ENCODE results near the gene RPSA. TPM values are rescaled to one million over a fixed set of nuclear protein-coding genes. Genes with fewer than 3 reads are reported as not detected.

The RPSA gene
- total RNA-seq, 1 experiment from 2014 or later: 2,486 TPM

DNA sequence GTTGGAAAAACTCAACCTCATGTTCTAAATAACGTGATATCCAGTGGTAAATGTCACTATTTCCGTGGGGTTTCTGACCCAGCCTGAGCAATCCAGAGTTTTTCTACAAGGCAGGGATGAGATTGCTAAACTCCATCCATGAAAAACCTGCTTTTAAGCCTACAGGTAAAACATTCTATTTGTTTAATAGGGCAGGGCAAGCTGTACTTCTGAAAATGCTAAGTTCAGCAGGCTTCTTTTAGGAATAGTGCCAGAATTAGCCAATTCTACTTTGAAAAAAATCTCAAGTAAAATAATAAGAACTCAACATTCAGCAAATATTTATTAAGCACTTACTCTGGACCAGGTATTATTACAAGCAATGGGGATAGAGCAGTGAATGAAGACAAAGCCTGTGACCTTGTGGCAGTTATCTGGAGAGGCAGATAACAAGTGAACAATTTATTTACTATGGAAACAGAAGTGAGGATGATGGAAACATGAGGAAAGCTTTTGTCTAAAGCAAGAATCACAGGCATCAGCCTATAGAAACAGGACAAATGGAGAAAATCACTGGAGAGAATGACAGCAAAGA is 13.3 kb downstream of the RPSA start:
- BruUV-seq (replicated peaks): no TSS peak
- DNase-seq (ENCODE audit: low read depth, low spot score) (no peak), ATAC-seq (no peak)
- Histone ChIP-seq H3K9me3 (ENCODE audit: control insufficient read depth in 1 of 2, insufficient read depth in 1 of 2, low read depth in 1 of 2, low read length in 2 of 2) (no peaks in the 10 kb centered on the region), H3K4me2 (ENCODE audit: low read length) (no peak overlapping the region), H3K27me3 (ENCODE audit: insufficient read depth, low read length) (no peaks in the 10 kb centered on the region), H3K36me3 (ENCODE audit: control insufficient read depth in 1 of 2, insufficient read depth in 2 of 2, low read length in 2 of 2) (no peaks in the 10 kb centered on the region), H3K79me2 (ENCODE audit: insufficient read depth, low read length) (no peaks in the 10 kb centered on the region), H3K4me1 (ENCODE audit: control insufficient read depth in 1 of 2, insufficient read depth in 2 of 2, low read length in 2 of 2) (peaks cover 0 to 8% of the 10 kb centered on the region in 2 experiments; a peak in 2 of 4 replicates), H4K20me1 (ENCODE audit: insufficient read depth) (peaks cover 2% of the 10 kb centered on the region; the same call in 1 of the 2 replicates), H2AFZ (ENCODE audit: low read depth, low read length, poor library complexity, severe bottlenecking) (no peak overlapping the region), H3K9me2 (ENCODE audit: insufficient read depth) (no peaks in the 10 kb centered on the region), H3K9ac (ENCODE audit: low read length) (no peak overlapping the region), H3K27ac (ENCODE audit: low read depth, low read length) (no peak overlapping the region), H3K4me3 (replicated peaks in 1 of 2; ENCODE audit: low read depth in 1 of 2, low read length in 2 of 2) (no peak overlapping the region)
- ChIA-PET CTCF (no interaction called here), RAD21 (ENCODE audit: low non-redundant PET in 1 of 2, low total read pairs in 2 of 2, uncharacterized antibody in 2 of 2, unreplicated experiment in 2 of 2) (no interaction called here), POLR2A (no interaction called here)
- TF ChIP-seq, protein P1, sequence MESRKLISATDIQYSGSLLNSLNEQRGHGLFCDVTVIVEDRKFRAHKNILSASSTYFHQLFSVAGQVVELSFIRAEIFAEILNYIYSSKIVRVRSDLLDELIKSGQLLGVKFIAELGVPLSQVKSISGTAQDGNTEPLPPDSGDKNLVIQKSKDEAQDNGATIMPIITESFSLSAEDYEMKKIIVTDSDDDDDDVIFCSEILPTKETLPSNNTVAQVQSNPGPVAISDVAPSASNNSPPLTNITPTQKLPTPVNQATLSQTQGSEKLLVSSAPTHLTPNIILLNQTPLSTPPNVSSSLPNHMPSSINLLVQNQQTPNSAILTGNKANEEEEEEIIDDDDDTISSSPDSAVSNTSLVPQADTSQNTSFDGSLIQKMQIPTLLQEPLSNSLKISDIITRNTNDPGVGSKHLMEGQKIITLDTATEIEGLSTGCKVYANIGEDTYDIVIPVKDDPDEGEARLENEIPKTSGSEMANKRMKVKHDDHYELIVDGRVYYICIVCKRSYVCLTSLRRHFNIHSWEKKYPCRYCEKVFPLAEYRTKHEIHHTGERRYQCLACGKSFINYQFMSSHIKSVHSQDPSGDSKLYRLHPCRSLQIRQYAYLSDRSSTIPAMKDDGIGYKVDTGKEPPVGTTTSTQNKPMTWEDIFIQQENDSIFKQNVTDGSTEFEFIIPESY (IDR thresholded peaks at IDR 0.05; ENCODE audit: extremely low read depth, insufficient replicate concordance, low read length): no peak
- TF ChIP-seq, protein P2, sequence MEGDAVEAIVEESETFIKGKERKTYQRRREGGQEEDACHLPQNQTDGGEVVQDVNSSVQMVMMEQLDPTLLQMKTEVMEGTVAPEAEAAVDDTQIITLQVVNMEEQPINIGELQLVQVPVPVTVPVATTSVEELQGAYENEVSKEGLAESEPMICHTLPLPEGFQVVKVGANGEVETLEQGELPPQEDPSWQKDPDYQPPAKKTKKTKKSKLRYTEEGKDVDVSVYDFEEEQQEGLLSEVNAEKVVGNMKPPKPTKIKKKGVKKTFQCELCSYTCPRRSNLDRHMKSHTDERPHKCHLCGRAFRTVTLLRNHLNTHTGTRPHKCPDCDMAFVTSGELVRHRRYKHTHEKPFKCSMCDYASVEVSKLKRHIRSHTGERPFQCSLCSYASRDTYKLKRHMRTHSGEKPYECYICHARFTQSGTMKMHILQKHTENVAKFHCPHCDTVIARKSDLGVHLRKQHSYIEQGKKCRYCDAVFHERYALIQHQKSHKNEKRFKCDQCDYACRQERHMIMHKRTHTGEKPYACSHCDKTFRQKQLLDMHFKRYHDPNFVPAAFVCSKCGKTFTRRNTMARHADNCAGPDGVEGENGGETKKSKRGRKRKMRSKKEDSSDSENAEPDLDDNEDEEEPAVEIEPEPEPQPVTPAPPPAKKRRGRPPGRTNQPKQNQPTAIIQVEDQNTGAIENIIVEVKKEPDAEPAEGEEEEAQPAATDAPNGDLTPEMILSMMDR (IDR thresholded peaks at IDR 0.05 in 2 of 3, conservative IDR thresholded peaks at IDR 0.05 in 1 of 3; ENCODE audit: borderline replicate concordance in 1 of 3, insufficient read depth in 1 of 3, low read depth in 2 of 3, low read length in 2 of 3): no peak
- no peak for TF ChIP-seq POLR2A (IDR thresholded peaks at IDR 0.05; ENCODE audit: borderline replicate concordance, extremely low read depth, insufficient read depth, insufficient read length)
- TF ChIP-seq EGR1 (IDR thresholded peaks at IDR 0.05; ENCODE audit: low read depth): no peak
- TF ChIP-seq SIN3A (IDR thresholded peaks at IDR 0.05; ENCODE audit: low read depth): no peak
- no peak for TF ChIP-seq ELF1 (IDR thresholded peaks at IDR 0.05; ENCODE audit: borderline replicate concordance, low read depth)
- no peak for TF ChIP-seq ZFX (IDR thresholded peaks at IDR 0.05)
- TF ChIP-seq, protein P3, sequence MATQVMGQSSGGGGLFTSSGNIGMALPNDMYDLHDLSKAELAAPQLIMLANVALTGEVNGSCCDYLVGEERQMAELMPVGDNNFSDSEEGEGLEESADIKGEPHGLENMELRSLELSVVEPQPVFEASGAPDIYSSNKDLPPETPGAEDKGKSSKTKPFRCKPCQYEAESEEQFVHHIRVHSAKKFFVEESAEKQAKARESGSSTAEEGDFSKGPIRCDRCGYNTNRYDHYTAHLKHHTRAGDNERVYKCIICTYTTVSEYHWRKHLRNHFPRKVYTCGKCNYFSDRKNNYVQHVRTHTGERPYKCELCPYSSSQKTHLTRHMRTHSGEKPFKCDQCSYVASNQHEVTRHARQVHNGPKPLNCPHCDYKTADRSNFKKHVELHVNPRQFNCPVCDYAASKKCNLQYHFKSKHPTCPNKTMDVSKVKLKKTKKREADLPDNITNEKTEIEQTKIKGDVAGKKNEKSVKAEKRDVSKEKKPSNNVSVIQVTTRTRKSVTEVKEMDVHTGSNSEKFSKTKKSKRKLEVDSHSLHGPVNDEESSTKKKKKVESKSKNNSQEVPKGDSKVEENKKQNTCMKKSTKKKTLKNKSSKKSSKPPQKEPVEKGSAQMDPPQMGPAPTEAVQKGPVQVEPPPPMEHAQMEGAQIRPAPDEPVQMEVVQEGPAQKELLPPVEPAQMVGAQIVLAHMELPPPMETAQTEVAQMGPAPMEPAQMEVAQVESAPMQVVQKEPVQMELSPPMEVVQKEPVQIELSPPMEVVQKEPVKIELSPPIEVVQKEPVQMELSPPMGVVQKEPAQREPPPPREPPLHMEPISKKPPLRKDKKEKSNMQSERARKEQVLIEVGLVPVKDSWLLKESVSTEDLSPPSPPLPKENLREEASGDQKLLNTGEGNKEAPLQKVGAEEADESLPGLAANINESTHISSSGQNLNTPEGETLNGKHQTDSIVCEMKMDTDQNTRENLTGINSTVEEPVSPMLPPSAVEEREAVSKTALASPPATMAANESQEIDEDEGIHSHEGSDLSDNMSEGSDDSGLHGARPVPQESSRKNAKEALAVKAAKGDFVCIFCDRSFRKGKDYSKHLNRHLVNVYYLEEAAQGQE (IDR thresholded peaks at IDR 0.05; ENCODE audit: low read depth): no peak
- TF ChIP-seq EZH2phosphoT487 (IDR thresholded peaks at IDR 0.05; ENCODE audit: borderline replicate concordance): no peak
- no peak for TF ChIP-seq POLR2AphosphoS5 (IDR thresholded peaks at IDR 0.05; ENCODE audit: low read depth, low read length)
- no peak for TF ChIP-seq SRF (IDR thresholded peaks at IDR 0.05; ENCODE audit: low read depth)
- no peak for TF ChIP-seq RAD21 (IDR thresholded peaks at IDR 0.05; ENCODE audit: low read depth)
- no peak for TF ChIP-seq YY1 (IDR thresholded peaks at IDR 0.05; ENCODE audit: extremely low read depth, insufficient replicate concordance, low read depth, low read length)
- TF ChIP-seq FOSL1 (IDR thresholded peaks at IDR 0.05; ENCODE audit: low read depth): no peak
- no peak for TF ChIP-seq EZH2 (IDR thresholded peaks at IDR 0.05)
- TF ChIP-seq TCF7L2 (IDR thresholded peaks at IDR 0.05; ENCODE audit: borderline replicate concordance, extremely low read depth, insufficient read depth, insufficient read length): no peak
- TF ChIP-seq, protein P4, sequence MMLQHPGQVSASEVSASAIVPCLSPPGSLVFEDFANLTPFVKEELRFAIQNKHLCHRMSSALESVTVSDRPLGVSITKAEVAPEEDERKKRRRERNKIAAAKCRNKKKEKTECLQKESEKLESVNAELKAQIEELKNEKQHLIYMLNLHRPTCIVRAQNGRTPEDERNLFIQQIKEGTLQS (IDR thresholded peaks at IDR 0.05): no peak
- no peak for TF ChIP-seq ZNF274 (IDR thresholded peaks at IDR 0.05; ENCODE audit: low read depth, low read length)
- intact Hi-C loops (cut with micrococcal nuclease): loop anchor here (10.0 kb wide), 1 partner anchor 895 kb away; no protein-coding TSS in a partner anchor
